Neutrophil (primary cell): Measurements from ENCODE around the gene TAF6.

ENCODE experiments used
- H3K27ac ChIP-seq: fragments of 200-600 bp; sonication (generic); 2 replicates; pipeline ENCODE4 v1.5.1; 2016; ENCODE audit warnings: mild to moderate bottlenecking, moderate library complexity
- H3K27me3 ChIP-seq: fragments of 200-600 bp; sonication (generic); 2 replicates; pipeline ENCODE4 v1.6.0; 2016; ENCODE audit warnings: mild to moderate bottlenecking
- H3K36me3 ChIP-seq: fragments of 200-600 bp; sonication (generic); 2 replicates; pipeline ENCODE4 v1.5.1; 2017
- H3K4me1 ChIP-seq, 2 experiments: fragments of 200-600 bp in 1 of 2; sonication (generic) in 1 of 2; 1 replicate in 1 of 2; 2 replicates in 1 of 2; pipeline versions ENCODE4 v1.5.1 to v1.6.1; 2013 to 2016; ENCODE audit warnings: low read depth in 1 of 2, low read length in 1 of 2, mild to moderate bottlenecking in 1 of 2, moderate library complexity in 1 of 2; ENCODE audit not compliant: control insufficient read depth in 1 of 2, insufficient read depth in 1 of 2
- H3K4me3 ChIP-seq, 2 experiments: fragments of 200-600 bp in 1 of 2; sonication (generic) in 1 of 2; 1 replicate in 1 of 2; 2 replicates in 1 of 2; pipeline ENCODE4 v1.5.1; 2013 to 2016; ENCODE audit warnings: low read depth in 1 of 2, low read length in 1 of 2, mild to moderate bottlenecking in 1 of 2, moderate library complexity in 1 of 2
- H3K9me3 ChIP-seq: fragments of 200-600 bp; sonication (generic); 2 replicates; pipeline ENCODE4 v1.5.1; 2016
- TF ChIP-seq, protein P1 (sequence below): fragments of 200-600 bp; sonication (generic); IDR thresholded peaks from 2 replicates; pipeline ENCODE4 v1.5.1; 2016; ENCODE audit warnings: antibody characterized with exemption

TAF6 gene

DNA sequence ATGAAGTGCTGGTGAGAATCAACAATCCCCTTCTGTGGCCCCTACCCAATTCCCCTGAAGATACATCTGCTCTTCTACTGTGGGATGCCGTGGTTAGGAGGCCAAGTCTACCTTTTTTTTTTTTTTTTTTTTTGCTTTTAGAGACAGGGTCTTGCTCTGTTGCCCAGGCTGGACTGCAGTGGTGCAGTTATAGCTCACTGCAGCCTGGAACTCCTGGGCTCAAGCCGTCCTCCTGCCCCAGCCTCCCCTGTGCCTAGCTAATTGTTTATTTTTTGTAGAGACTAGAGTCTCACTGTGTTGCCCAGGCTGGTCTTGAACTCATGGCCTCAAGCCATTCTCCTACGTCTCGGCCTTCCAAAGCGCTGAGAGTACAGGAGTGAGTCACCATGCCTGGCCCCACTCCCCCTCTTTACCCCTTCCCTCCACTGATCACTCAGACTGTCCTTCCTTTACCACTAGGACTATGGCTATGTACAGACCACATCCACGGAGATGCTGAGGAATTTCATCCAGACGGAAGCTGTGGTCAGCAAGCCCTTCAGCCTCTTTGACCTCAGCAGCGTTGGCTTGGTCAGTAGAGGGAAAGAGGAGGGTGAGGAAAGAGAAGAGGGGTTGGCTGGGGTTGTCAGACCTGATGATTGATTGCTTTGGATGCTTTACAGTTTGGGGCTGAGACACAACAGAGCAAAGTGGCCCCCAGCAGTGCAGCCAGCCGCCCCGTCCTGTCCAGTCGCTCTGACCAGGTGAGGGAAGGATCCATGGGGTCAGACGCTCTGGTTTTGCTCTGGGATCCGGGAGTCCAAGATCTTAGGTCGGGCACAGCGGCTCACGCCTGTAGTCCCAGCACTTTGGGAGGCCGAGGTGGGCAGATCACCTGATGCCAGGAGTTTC, 16.0 kb downstream of the TAF6 start:
- Histone ChIP-seq H3K27ac (no peak overlapping the region), H3K36me3 (peaks cover 35% of the 10 kb centered on the region), H3K9me3 (no peaks in the 10 kb centered on the region), H3K27me3 (no peaks in the 10 kb centered on the region), H3K4me3 (no peak overlapping the region), H3K4me1 (peaks cover 12 to 18% of the 10 kb centered on the region in 2 experiments)
- TF ChIP-seq, protein P1, sequence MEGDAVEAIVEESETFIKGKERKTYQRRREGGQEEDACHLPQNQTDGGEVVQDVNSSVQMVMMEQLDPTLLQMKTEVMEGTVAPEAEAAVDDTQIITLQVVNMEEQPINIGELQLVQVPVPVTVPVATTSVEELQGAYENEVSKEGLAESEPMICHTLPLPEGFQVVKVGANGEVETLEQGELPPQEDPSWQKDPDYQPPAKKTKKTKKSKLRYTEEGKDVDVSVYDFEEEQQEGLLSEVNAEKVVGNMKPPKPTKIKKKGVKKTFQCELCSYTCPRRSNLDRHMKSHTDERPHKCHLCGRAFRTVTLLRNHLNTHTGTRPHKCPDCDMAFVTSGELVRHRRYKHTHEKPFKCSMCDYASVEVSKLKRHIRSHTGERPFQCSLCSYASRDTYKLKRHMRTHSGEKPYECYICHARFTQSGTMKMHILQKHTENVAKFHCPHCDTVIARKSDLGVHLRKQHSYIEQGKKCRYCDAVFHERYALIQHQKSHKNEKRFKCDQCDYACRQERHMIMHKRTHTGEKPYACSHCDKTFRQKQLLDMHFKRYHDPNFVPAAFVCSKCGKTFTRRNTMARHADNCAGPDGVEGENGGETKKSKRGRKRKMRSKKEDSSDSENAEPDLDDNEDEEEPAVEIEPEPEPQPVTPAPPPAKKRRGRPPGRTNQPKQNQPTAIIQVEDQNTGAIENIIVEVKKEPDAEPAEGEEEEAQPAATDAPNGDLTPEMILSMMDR: no peak

- H3K9me3 ChIP-seq: no peaks in the 10 kb centered on the region
- TF ChIP-seq, protein P1: peak; percentile 47
- H3K36me3 ChIP-seq: peaks cover 35% of the 10 kb centered on the region
- peak within 1 kb of the TSS; percentile 90 to 96 for H3K4me3 ChIP-seq
- peaks cover 12 to 18% of the 10 kb centered on the region in 2 experiments for H3K4me1 ChIP-seq
- H3K27me3 ChIP-seq: no peaks in the 10 kb centered on the region
- peak within 1 kb of the TSS; percentile 93 for H3K27ac ChIP-seq
Measured at GRCh38 chr7:100101016-100101862, 17.9 kb downstream of the TAF6 start, which contains the start of the genes AP4M1 and MCM7. AP4M1 (plus strand) TSS chr7:100101643; CDS start chr7:100101715, 72 bp downstream. MCM7 (minus strand) TSS chr7:100101397; CDS start chr7:100101294, 103 bp downstream.

GRCh38 chr7:100100420-100101015, 18.6 kb downstream of the TAF6 start:
- no peaks in the 10 kb centered on the region for H3K9me3 ChIP-seq
- peaks cover 36% of the 10 kb centered on the region for H3K36me3 ChIP-seq
- peaks cover 12 to 18% of the 10 kb centered on the region in 2 experiments for H3K4me1 ChIP-seq
- H3K27me3 ChIP-seq: no peaks in the 10 kb centered on the region
- H3K27ac ChIP-seq: peak overlapping the region; percentile 93
- TF ChIP-seq, protein P1: peak; percentile 47
- H3K4me3 ChIP-seq: peak overlapping the region; percentile 90 to 96

DNA sequence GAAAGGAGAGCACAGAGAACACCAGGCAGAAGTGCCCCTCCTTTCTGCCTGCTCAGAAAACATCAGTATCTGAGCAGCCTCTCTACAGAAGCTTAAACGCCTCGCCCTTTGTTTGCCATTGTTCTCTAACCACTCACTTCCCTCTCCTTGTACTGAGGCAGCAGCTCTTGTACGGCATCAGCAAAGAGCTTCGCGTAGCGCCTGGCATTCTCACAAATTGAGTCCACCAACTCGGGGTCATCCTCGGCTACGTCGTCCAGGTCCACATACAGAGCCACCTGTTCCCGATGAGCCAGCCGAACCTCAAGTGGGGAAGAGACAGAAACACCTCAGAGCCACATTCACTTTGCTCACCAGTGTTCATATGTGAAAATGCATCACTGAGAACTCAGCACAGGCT, 19.7 kb downstream of the TAF6 start:
- H3K4me3 ChIP-seq: peak overlapping the region in 1 of 2 experiments; percentile 90
- H3K9me3 ChIP-seq: no peaks in the 10 kb centered on the region
- peaks cover 12 to 18% of the 10 kb centered on the region in 2 experiments for H3K4me1 ChIP-seq
- H3K27ac ChIP-seq: peak overlapping the region; percentile 93
- no peaks in the 10 kb centered on the region for H3K27me3 ChIP-seq
- peaks cover 39% of the 10 kb centered on the region for H3K36me3 ChIP-seq
- TF ChIP-seq, protein P1: no peak

- TF ChIP-seq, protein P1: no peak
- Histone ChIP-seq H3K27ac (peak overlapping the region; percentile 25), H3K4me3 (no peak overlapping the region), H3K4me1 (peaks cover 12 to 18% of the 10 kb centered on the region in 2 experiments), H3K9me3 (no peaks in the 10 kb centered on the region), H3K27me3 (no peaks in the 10 kb centered on the region), H3K36me3 (peaks cover 43% of the 10 kb centered on the region)
Measured at GRCh38 chr7:100098913-100099312, 20.2 kb downstream of the TAF6 start.
